Smooth muscle cell (in vitro differentiated cells): Measurements from ENCODE around the gene LRRC8B. TPM values are rescaled to one million over a fixed set of nuclear protein-coding genes. Genes with fewer than 3 reads are reported as not detected.

Experiments
- DNase-seq: peaks from one replicate; lab custom pipeline; 2025; ENCODE audit not compliant: unreplicated experiment; lab: John Stamatoyannopoulos, UW
- H2AFZ ChIP-seq: fragments of 200-600 bp; sonication (generic); 2 replicates; pipeline ENCODE4 v1.6.0; 2016; ENCODE audit warnings: antibody characterized with exemption, low read depth, mild to moderate bottlenecking
- H3F3A ChIP-seq: fragments of 200-600 bp; sonication (generic); 2 replicates; pipeline ENCODE4 v1.6.0; 2017; ENCODE audit warnings: antibody characterized with exemption, low read depth
- H3K27ac ChIP-seq: fragments of 200-600 bp; sonication (generic); 2 replicates; pipeline ENCODE4 v1.5.1; 2016; ENCODE audit warnings: low read depth, mild to moderate bottlenecking
- H3K27me3 ChIP-seq: fragments of 200-600 bp; sonication (generic); 2 replicates; pipeline ENCODE4 v1.6.1; 2016; ENCODE audit warnings: low read depth, mild to moderate bottlenecking
- H3K36me3 ChIP-seq: fragments of 200-600 bp; sonication (generic); 2 replicates; pipeline ENCODE4 v1.5.1; 2016; ENCODE audit warnings: low read depth
- H3K4me1 ChIP-seq: fragments of 200-600 bp; sonication (generic); 2 replicates; pipeline ENCODE4 v1.5.1; 2016; ENCODE audit warnings: low read depth
- H3K4me2 ChIP-seq: fragments of 200-600 bp; sonication (generic); 2 replicates; pipeline ENCODE4 v1.6.0; 2016; ENCODE audit warnings: mild to moderate bottlenecking
- H3K4me3 ChIP-seq: fragments of 200-600 bp; sonication (generic); 2 replicates; pipeline ENCODE4 v1.5.1; 2016; ENCODE audit warnings: mild to moderate bottlenecking
- H3K79me2 ChIP-seq: fragments of 200-600 bp; sonication (generic); 2 replicates; pipeline ENCODE4 v1.6.0; 2016; ENCODE audit warnings: low read depth, mild to moderate bottlenecking
- H3K9ac ChIP-seq: fragments of 200-600 bp; sonication (generic); 2 replicates; pipeline ENCODE4 v1.6.0; 2016; ENCODE audit warnings: low read depth
- H3K9me3 ChIP-seq: fragments of 200-600 bp; sonication (generic); replicated peaks from 2 replicates; pipeline ENCODE4 v1.5.1; 2016; ENCODE audit warnings: low read depth
- H4K20me1 ChIP-seq: fragments of 200-600 bp; sonication (generic); 2 replicates; pipeline ENCODE4 v1.6.0; 2016; ENCODE audit warnings: low read depth
- WGBS: methylation state at CpG from one replicate; pipeline ENCODE4 v1.1.7; 2016; ENCODE audit warnings: low lambda C conversion rate; 5-methylcytosine and 5-hydroxymethylcytosine counted together
- polyA plus RNA-seq: library from polyadenylated mRNA; unstranded; fragments of >200 nt; fragmentation: Nextera tagmentation; extraction: Ambion mirVana; gene quantifications from 2 replicates; pipeline ENCODE4 v1.2.1, GENCODE V29; 2016
- total RNA-seq: library from RNA; depleted of rRNA; stranded (reverse); fragments of >200 nt; gene quantifications from 2 replicates; pipeline ENCODE4 v1.2.3, GENCODE V29; 2014
- TF ChIP-seq, protein P1 (sequence below): fragments of 200-600 bp; sonication (generic); IDR thresholded peaks from 2 replicates; pipeline ENCODE4 v1.5.1; 2017; ENCODE audit warnings: borderline replicate concordance, mild to moderate bottlenecking, antibody characterized with exemption; ENCODE audit not compliant: insufficient read depth, poor library complexity, severe bottlenecking

The LRRC8B gene
- total and polyA plus RNA-seq, 2 experiments from 2014 or later = 1.5 to 4.6 TPM

DNA sequence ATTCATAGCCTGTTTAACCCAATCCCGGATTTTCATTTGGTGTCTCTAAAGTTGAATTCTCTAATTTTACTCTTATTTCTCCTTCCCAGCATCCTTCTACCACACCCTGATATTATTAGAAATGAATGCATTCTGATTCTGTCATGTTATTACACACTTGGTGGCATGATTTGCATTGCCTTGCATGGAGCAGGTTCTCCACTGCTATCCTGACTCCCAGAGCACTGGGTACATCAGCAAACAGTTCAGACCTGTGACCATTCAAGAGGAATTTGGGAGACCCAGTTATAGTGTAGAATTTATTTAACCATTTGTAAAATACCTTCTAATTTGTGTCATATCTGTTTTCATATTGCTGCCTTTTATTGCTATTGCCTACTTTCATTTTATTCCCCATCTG lies 2.6 kb downstream of the LRRC8B start:
- Histone ChIP-seq H3K79me2 (no peaks in the 10 kb centered on the region), H3K27ac (no peak overlapping the region), H3K4me1 (peaks cover 6% of the 10 kb centered on the region), H3K9ac (no peak overlapping the region), H2AFZ (no peak overlapping the region), H3F3A (peaks cover 5% of the 10 kb centered on the region), H3K27me3 (no peaks in the 10 kb centered on the region), H3K4me2 (no peak overlapping the region), H3K4me3 (no peak overlapping the region), H4K20me1 (no peaks in the 10 kb centered on the region), H3K36me3 (no peaks in the 10 kb centered on the region), H3K9me3 (no peaks in the 10 kb centered on the region)
- no peak for DNase-seq
- TF ChIP-seq, protein P1, sequence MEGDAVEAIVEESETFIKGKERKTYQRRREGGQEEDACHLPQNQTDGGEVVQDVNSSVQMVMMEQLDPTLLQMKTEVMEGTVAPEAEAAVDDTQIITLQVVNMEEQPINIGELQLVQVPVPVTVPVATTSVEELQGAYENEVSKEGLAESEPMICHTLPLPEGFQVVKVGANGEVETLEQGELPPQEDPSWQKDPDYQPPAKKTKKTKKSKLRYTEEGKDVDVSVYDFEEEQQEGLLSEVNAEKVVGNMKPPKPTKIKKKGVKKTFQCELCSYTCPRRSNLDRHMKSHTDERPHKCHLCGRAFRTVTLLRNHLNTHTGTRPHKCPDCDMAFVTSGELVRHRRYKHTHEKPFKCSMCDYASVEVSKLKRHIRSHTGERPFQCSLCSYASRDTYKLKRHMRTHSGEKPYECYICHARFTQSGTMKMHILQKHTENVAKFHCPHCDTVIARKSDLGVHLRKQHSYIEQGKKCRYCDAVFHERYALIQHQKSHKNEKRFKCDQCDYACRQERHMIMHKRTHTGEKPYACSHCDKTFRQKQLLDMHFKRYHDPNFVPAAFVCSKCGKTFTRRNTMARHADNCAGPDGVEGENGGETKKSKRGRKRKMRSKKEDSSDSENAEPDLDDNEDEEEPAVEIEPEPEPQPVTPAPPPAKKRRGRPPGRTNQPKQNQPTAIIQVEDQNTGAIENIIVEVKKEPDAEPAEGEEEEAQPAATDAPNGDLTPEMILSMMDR = no peak
- WGBS = 100% methylated on average over 1 of the region's 1 CpG

DNA sequence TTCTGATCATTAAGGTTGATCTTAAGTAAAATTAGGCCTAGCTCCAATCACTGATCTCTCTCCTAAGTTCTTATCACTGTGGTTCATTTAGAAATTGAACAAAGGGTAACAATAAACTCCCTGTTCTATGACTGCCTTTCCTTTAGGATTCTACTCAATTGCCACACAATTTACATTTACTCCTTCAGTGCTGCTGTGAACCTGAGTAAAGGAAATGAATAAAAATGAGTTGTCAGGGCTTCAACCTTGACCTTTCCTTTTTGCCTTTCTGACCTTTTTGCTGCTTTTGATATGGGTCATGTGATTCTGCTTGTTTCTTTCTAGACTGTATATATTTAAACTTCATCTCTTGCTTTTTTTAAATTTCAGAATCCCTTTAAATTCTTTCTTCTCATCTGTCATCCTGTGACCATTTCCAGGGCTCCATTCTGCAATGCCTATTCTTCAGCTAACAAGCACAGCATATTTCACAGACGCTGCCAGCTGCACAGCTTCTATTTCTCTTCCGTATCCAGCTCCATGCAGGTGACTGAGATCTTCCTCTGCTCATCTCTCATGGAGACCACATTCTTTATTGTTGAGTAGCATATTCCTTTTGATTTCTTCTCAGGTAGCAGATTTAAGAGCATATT lies 3.2 kb downstream of the LRRC8B start:
- no peaks in the 10 kb centered on the region for H3K9me3 ChIP-seq
- H3K36me3 ChIP-seq = no peaks in the 10 kb centered on the region
- 84% methylated on average over 2 of the region's 2 CpGs for WGBS
- no peak for DNase-seq
- H3K4me2 ChIP-seq = no peak overlapping the region
- TF ChIP-seq, protein P1 = no peak
- peaks cover 5% of the 10 kb centered on the region for H3F3A ChIP-seq
- no peaks in the 10 kb centered on the region for H3K79me2 ChIP-seq
- no peaks in the 10 kb centered on the region for H4K20me1 ChIP-seq
- no peaks in the 10 kb centered on the region for H3K27me3 ChIP-seq
- no peak overlapping the region for H3K27ac ChIP-seq
- H2AFZ ChIP-seq = no peak overlapping the region
- H3K4me3 ChIP-seq = no peak overlapping the region
- peaks cover 6% of the 10 kb centered on the region for H3K4me1 ChIP-seq
- no peak overlapping the region for H3K9ac ChIP-seq

DNA sequence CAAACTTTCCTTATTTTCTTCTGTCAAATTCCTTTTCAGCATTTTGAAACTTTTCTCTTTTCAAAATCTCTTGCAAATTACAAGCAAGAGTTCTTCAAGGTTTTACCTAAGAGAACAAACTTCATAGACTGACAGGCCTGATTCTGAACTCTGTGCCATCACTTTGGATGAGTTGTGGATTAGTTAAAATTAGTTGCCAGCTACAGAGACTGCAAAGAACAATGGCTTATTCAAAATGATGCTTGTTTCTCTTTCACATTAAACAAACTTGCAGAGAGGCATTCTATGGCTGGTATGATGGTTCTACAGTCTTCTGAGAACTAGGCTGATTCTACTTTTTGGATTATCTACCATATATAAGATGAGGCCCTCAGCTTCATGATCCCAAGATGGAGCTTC lies 3.8 kb downstream of the LRRC8B start:
- peaks cover 6% of the 10 kb centered on the region for H3K4me1 ChIP-seq
- no peaks in the 10 kb centered on the region for H4K20me1 ChIP-seq
- no peak for DNase-seq
- no peak overlapping the region for H3K4me2 ChIP-seq
- no peaks in the 10 kb centered on the region for H3K79me2 ChIP-seq
- no peak overlapping the region for H3K27ac ChIP-seq
- no peaks in the 10 kb centered on the region for H3K27me3 ChIP-seq
- no peak overlapping the region for H3K4me3 ChIP-seq
- no peak overlapping the region for H2AFZ ChIP-seq
- H3F3A ChIP-seq = peaks cover 5% of the 10 kb centered on the region
- no peak overlapping the region for H3K9ac ChIP-seq
- TF ChIP-seq, protein P1 = no peak
- H3K9me3 ChIP-seq = no peaks in the 10 kb centered on the region
- no peaks in the 10 kb centered on the region for H3K36me3 ChIP-seq

DNA sequence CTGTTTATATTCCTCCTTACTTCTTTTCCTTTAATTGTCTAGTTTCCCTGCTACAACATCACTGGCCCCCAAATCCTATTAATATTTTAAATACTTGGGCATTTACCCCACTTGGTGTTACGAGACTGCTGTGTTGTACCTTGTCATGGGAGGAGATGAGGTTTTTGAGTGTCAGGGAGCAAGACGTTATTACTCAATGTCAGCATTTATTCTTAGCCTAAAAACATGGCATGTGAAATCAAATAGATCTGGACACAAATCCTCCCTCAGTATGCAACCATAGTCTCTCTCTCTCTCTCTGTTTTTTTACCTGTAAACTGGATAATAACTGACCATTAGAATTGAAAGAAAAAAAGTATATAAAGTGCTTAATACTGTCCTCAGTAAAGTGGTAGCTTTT lies 4.6 kb downstream of the LRRC8B start:
- no peak overlapping the region for H2AFZ ChIP-seq
- no peaks in the 10 kb centered on the region for H3K27me3 ChIP-seq
- TF ChIP-seq, protein P1 = no peak
- no peaks in the 10 kb centered on the region for H3F3A ChIP-seq
- H3K27ac ChIP-seq = no peak overlapping the region
- H3K4me2 ChIP-seq = no peak overlapping the region
- H3K9ac ChIP-seq = no peak overlapping the region
- H3K9me3 ChIP-seq = no peaks in the 10 kb centered on the region
- peaks cover 6% of the 10 kb centered on the region for H3K4me1 ChIP-seq
- H3K36me3 ChIP-seq = no peaks in the 10 kb centered on the region
- H3K4me3 ChIP-seq = no peak overlapping the region
- H4K20me1 ChIP-seq = no peaks in the 10 kb centered on the region
- DNase-seq = no peak
- H3K79me2 ChIP-seq = no peaks in the 10 kb centered on the region
- 93% methylated on average over 2 of the region's 2 CpGs for WGBS
